Measurements from ENCODE around the gene GLS. TPM values are rescaled to one million over a fixed set of nuclear protein-coding genes. Genes with fewer than 3 reads are reported as not detected.

Gene GLS
- total RNA-seq, 4 donors from 2014 or later: 12.4 to 32.6 (median 21.8) TPM

DNA sequence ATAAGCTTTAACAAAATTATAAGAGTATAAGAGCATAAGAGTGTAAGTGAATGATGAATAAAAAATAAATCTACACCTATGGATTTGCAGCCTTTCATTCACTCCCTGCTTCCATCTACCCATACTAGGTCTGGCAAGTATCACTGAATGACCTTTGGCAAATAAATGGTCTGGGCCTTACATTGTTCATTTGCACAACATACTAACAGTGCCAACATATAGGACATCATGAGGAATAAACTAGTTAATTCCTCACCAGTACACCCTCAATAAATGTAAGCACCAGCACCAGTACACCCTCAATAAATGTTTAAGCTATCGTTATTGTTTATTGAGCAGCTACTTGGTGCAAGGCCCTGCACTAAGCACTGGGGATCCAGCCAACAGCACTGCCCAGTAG lies 106.5 kb downstream of the GLS start:
- intact Hi-C loops (cut with DNase I; ENCODE audit: low total_unique reads): no loop called here
- Histone ChIP-seq H3K36me3 (peaks cover 0 to 95% of the 10 kb centered on the region in 2 donors), H3K9me3 (no peaks in the 10 kb centered on the region), H3K27me3 (no peaks in the 10 kb centered on the region), H3K27ac (no peak overlapping the region), H3K4me1 (peaks cover 0 to 4% of the 10 kb centered on the region in 2 donors), H3K4me3 (no peak overlapping the region)
- in situ Hi-C loops (cut with MboI; ENCODE audit: low sequenced_read_pairs in 4 of 4): no loop called here
- ATAC-seq (no peak), DNase-seq (no peak)
- no peak for TF ChIP-seq POLR2A (IDR thresholded peaks at IDR 0.05)
- TF ChIP-seq, protein P1, sequence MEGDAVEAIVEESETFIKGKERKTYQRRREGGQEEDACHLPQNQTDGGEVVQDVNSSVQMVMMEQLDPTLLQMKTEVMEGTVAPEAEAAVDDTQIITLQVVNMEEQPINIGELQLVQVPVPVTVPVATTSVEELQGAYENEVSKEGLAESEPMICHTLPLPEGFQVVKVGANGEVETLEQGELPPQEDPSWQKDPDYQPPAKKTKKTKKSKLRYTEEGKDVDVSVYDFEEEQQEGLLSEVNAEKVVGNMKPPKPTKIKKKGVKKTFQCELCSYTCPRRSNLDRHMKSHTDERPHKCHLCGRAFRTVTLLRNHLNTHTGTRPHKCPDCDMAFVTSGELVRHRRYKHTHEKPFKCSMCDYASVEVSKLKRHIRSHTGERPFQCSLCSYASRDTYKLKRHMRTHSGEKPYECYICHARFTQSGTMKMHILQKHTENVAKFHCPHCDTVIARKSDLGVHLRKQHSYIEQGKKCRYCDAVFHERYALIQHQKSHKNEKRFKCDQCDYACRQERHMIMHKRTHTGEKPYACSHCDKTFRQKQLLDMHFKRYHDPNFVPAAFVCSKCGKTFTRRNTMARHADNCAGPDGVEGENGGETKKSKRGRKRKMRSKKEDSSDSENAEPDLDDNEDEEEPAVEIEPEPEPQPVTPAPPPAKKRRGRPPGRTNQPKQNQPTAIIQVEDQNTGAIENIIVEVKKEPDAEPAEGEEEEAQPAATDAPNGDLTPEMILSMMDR (IDR thresholded peaks at IDR 0.05 in 4 of 5, conservative IDR thresholded peaks at IDR 0.05 in 1 of 5): no peak

DNA sequence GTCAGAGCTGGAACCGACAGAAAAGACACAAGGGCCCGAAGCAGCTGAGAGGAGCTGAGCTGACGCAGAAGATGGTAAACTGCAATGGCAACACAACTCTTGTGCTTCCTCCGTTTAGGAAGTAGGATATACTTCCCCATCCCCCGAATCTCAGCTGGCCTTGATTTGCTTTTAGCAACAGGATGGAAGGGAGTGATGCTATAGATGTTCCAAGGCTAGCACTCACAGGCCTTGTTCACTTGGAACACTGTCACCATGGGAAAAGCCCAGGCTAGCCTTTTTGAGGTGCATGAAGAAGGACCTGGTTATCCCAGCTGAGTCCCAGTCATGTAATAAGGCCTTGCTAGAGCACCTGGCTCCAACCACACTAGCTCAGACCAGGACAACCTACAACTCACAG lies 107.3 kb downstream of the GLS start:
- no peak for ATAC-seq
- Histone ChIP-seq H3K4me1 (peaks cover 0 to 4% of the 10 kb centered on the region in 2 donors), H3K27ac (no peak overlapping the region), H3K36me3 (peaks cover 0 to 93% of the 10 kb centered on the region in 2 donors), H3K4me3 (no peak overlapping the region), H3K9me3 (no peaks in the 10 kb centered on the region), H3K27me3 (no peaks in the 10 kb centered on the region)
- no peak for DNase-seq
- no peak for TF ChIP-seq POLR2A (IDR thresholded peaks at IDR 0.05)
- TF ChIP-seq, protein P1 (IDR thresholded peaks at IDR 0.05 in 4 of 5, conservative IDR thresholded peaks at IDR 0.05 in 1 of 5): no peak
- in situ Hi-C loops (cut with MboI; ENCODE audit: low sequenced_read_pairs in 4 of 4) (no loop called here), intact Hi-C loops (cut with DNase I; ENCODE audit: low total_unique reads) (no loop called here)

DNA sequence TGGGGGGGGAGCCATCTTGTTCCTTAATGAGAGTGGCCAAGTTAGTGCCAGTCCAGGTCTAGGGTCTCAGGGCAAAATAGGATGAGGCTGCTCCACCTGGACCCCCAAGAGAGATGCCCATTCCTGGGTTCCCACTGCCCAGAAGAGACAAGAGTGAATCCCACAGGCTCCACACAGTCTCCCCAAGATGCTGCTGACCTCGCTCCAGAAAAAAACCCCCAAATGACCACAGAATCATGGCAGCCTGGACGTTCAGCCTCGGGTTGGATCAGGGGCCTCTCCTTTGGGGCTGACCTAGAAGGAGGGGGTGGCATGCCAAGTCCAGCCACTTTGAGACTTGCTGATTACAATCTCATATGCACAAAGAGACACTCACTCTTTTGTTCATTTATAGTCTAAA lies 108.3 kb downstream of the GLS start:
- DNase-seq (no peak), ATAC-seq (no peak)
- no peaks in the 10 kb centered on the region for H3K9me3 ChIP-seq
- no peaks in the 10 kb centered on the region for H3K27me3 ChIP-seq
- no peak overlapping the region for H3K4me3 ChIP-seq
- in situ Hi-C loops (cut with MboI; ENCODE audit: low sequenced_read_pairs in 4 of 4): no loop called here
- TF ChIP-seq POLR2A (IDR thresholded peaks at IDR 0.05): no peak
- TF ChIP-seq, protein P1 (IDR thresholded peaks at IDR 0.05 in 4 of 5, conservative IDR thresholded peaks at IDR 0.05 in 1 of 5): no peak
- intact Hi-C loops (cut with DNase I; ENCODE audit: low total_unique reads): no loop called here
- no peak overlapping the region for H3K27ac ChIP-seq
- peaks cover 2 to 93% of the 10 kb centered on the region in 2 donors for H3K36me3 ChIP-seq
- peaks cover 0 to 4% of the 10 kb centered on the region in 2 donors for H3K4me1 ChIP-seq

DNA sequence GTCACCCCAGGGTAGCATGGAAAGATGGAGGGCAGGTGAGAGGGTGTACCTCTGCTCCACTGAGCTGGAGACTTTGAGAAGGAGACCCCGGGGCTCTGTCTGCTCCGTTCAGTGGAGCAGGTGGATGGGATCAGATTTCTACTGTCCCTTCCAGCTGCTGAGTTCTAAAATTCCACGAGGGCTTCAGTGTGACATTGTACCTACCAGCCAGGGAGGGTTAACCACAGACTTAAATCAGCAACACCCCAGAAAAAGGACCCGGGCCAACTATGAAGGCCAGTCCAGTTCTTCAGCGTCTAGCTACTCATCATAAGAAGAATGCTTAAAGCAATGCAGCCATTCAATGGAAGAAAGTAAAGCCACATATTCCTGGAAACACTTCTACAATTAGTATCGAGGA lies 109.5 kb downstream of the GLS start:
- H3K36me3 ChIP-seq: peaks cover 4 to 93% of the 10 kb centered on the region in 2 donors
- intact Hi-C loops (cut with DNase I; ENCODE audit: low total_unique reads): loop anchor here (2.0 kb wide), 1 partner anchor 13 kb away; no protein-coding TSS in a partner anchor
- ATAC-seq: no peak

More for the DNA sequence above, 109.5 kb downstream of the GLS start:
- H3K27ac ChIP-seq: no peak overlapping the region
- H3K9me3 ChIP-seq: no peaks in the 10 kb centered on the region
- TF ChIP-seq, protein P1 (IDR thresholded peaks at IDR 0.05 in 4 of 5, conservative IDR thresholded peaks at IDR 0.05 in 1 of 5): no peak
- no peak for TF ChIP-seq POLR2A (IDR thresholded peaks at IDR 0.05)
- no peak for DNase-seq
- in situ Hi-C loops (cut with MboI; ENCODE audit: low sequenced_read_pairs in 4 of 4): no loop called here
- no peaks in the 10 kb centered on the region for H3K27me3 ChIP-seq
- H3K4me3 ChIP-seq: no peak overlapping the region
- H3K4me1 ChIP-seq: peaks cover 0 to 4% of the 10 kb centered on the region in 2 donors

Measured in gastrocnemius medialis (tissue), 4 donors.